ENCODE data around the gene DCDC2B.

Gene DCDC2B

GRCh38 chr1:32195972-32196823 lies 12.7 kb upstream of the DCDC2B start:
- in situ Hi-C loops (cut with MboI; ENCODE audit: low sequenced_read_pairs): no loop called here

DNA sequence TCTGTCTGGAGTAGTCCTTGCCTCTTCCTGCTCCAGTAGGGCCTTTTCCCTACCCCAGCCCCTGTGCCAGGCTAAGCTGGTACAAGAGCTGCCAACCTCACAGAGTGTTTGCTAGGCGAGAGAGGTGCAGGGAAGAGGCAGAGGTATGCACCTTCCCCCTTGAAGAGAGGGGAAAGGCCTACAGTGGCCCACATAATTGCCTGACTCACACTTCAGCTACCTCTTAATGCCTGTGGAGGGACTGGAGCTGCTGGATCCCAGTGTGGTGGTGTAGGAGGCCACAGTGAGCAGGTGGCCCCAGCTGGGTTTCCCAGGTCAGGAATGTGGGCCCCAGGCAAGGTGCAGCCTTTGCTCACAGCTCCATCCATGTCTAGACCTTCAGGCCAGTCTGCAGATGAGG lies 11.8 kb upstream of the DCDC2B start:
- in situ Hi-C loops (cut with MboI; ENCODE audit: low sequenced_read_pairs): no loop called here

DNA sequence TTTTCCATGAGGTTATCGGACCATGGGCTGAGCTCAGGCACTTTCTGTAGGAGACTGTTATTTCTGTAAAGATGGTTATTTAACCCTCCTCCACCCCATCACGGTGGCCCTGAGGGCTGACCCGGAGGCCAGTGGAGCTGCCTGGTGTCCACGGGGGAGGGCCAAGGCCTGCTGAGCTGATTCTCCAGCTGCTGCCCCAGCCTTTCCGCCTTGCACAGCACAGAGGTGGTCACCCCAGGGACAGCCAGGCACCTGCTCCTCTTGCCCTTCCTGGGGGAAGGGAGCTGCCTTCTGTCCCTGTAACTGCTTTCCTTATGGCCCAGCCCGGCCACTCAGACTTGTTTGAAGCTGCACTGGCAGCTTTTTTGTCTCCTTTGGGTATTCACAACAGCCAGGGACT lies 11.1 kb upstream of the DCDC2B start:
- in situ Hi-C loops (cut with MboI; ENCODE audit: low sequenced_read_pairs): no loop called here

- in situ Hi-C loops (cut with MboI; ENCODE audit: low sequenced_read_pairs): no loop called here
Observed at GRCh38 chr1:32198237-32199042, 10.4 kb upstream of the DCDC2B start.

- in situ Hi-C loops (cut with MboI; ENCODE audit: low sequenced_read_pairs): no loop called here
Observed at GRCh38 chr1:32199043-32199716, 9.7 kb upstream of the DCDC2B start.

GRCh38 chr1:32199717-32200072 lies 9.2 kb upstream of the DCDC2B start:
- in situ Hi-C loops (cut with MboI; ENCODE audit: low sequenced_read_pairs): loop anchor here (25.0 kb wide), 1 partner anchor 163 kb away; the partner anchor contains the start of genes FAM229A and TSSK3

- in situ Hi-C loops (cut with MboI; ENCODE audit: low sequenced_read_pairs): loop anchor here (25.0 kb wide), 1 partner anchor 162 kb away; the partner anchor contains the start of genes FAM229A and TSSK3
Observed at GRCh38 chr1:32200226-32201010, 8.5 kb upstream of the DCDC2B start, which contains the start of gene CCDC28B. TSS of gene CCDC28B (plus strand) at chr1:32200595. CDS start at chr1:32201936, 1,341 bp downstream.

GRCh38 chr1:32201011-32201855 lies 7.7 kb upstream of the DCDC2B start:
- in situ Hi-C loops (cut with MboI; ENCODE audit: low sequenced_read_pairs): loop anchor here (25.0 kb wide), 1 partner anchor 161 kb away; the partner anchor contains the start of genes FAM229A and TSSK3

DNA sequence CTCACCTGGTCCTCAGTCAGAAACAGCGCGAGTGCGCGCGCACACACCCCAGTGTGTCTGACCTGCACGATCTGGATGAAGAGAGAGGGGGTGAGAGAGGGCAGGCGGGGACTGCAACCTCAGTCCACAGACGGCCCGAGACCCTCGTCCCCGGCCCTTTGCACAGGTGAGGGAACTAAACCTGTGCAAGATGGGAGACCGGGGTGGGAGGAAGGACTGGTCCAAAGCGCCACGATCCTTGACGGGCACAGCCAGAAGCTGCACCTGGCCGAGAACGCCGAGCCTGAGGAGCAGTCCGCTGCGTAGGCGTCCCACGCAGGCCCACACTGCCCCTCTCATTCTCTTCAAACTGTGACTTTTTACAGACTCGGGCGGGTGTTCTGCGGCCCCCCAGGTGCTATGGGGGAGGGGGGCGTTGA lies 3.9 kb upstream of the DCDC2B start:
- in situ Hi-C loops (cut with MboI; ENCODE audit: low sequenced_read_pairs): loop anchor here (25.0 kb wide), 1 partner anchor 157 kb away; the partner anchor contains the start of genes FAM229A and TSSK3

DNA sequence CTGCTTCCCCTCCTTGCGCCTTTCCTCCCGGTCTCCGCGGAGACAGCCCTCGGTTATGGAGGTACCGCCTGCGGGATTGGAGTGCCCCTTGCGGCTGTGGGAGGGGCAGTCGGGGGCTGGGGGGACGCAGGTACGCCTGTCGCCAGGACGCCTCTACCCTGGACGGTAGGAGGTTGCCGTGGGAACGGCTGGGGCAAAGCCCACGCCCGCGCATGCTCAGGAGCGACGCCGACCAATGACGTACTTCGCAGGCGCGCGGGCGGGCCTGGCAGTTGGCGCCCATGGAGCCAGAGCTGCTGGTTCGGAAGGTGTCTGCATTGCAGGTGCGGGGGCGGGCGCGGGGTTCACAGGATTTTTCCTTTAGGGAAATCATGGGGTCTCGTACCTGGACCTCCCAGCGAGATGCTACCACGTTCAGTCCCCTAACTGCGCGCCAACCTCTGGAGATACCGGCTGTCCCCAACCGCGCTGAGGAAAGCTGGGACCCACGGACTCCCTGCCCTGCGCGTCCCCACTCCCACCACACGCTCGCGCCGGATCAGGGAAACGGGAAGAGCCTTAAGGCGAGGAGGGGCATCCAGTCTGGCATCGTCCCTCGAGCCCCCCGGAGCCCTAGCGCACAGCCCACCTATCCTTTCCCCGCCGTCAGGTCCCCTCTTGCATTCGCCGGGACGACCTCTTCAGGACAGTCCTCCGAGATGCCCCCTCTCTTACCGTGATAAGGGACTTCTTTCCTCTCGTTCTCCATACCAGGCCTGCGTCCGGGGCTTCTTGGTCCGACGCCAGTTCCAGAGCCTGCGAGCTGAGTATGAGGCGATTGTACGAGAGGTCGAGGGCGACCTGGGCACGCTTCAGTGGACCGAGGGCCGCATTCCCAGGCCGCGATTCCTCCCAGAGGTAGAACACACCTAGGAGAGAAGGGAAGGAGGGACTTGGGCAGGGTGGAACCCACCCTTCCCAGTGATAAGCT lies 3.2 kb upstream of the DCDC2B start, which contains the start of gene IQCC:
IQCC (plus strand) TSS at position 271 of the 970 bp plus-strand sequence; CDS start at position 282, 11 bp downstream.
- in situ Hi-C loops (cut with MboI; ENCODE audit: low sequenced_read_pairs): loop anchor here (25.0 kb wide), 1 partner anchor 157 kb away; the partner anchor contains the start of genes FAM229A and TSSK3

- in situ Hi-C loops (cut with MboI; ENCODE audit: low sequenced_read_pairs): loop anchor here (25.0 kb wide), 1 partner anchor 154 kb away; the partner anchor contains the start of genes FAM229A and TSSK3
Observed at GRCh38 chr1:32208469-32208868, 420 bp upstream of the DCDC2B start.

- in situ Hi-C loops (cut with MboI; ENCODE audit: low sequenced_read_pairs): loop anchor here (25.0 kb wide), 1 partner anchor 146 kb away; the partner anchor contains the start of genes FAM229A and TSSK3
Observed at GRCh38 chr1:32215629-32216480, 7.0 kb downstream of the DCDC2B start.

- in situ Hi-C loops (cut with MboI; ENCODE audit: low sequenced_read_pairs): loop anchor here (25.0 kb wide), 1 partner anchor 146 kb away; the partner anchor contains the start of genes FAM229A and TSSK3
Observed at GRCh38 chr1:32216566-32216965, 7.7 kb downstream of the DCDC2B start.

GRCh38 chr1:32219022-32219421 lies 10.1 kb downstream of the DCDC2B start:
- in situ Hi-C loops (cut with MboI; ENCODE audit: low sequenced_read_pairs): loop anchor here (25.0 kb wide), 1 partner anchor 143 kb away; the partner anchor contains the start of genes FAM229A and TSSK3

GRCh38 chr1:32220746-32221580 lies 12.1 kb downstream of the DCDC2B start:
- in situ Hi-C loops (cut with MboI; ENCODE audit: low sequenced_read_pairs): loop anchor here (25.0 kb wide), 1 partner anchor 141 kb away; the partner anchor contains the start of genes FAM229A and TSSK3
